ENCODE results near the gene SCCPDH.
"Not testable (repeated sequence)": the region's sequence is repeated elsewhere in the genome, so short reads cannot be mapped to it uniquely, and the experiment has no call there.

GRCh38 chr1:246719361-246719760 is 4.8 kb upstream of the SCCPDH start:
- TF ChIP-seq POLR2A, SPI1, POLR2AphosphoS5, TAF1 (IDR thresholded peaks at IDR 0.05; ENCODE audit: low read depth, low read length): not testable (repeated sequence)
